HEK293 (cell line): ENCODE data around the gene PTPRO.

Experiments used
- GLI2 ChIP-seq: fragments of 450-650 bp; formaldehyde crosslinking; IDR thresholded peaks from 2 replicates; pipeline ENCODE4; 2017; ENCODE audit warnings: missing biosample characterization, missing genetic modification characterization, low read depth, borderline replicate concordance
- HOXA7 ChIP-seq: sonication (generic); formaldehyde crosslinking; IDR thresholded peaks from 2 replicates; pipeline ENCODE4 v1.8.1; 2022; ENCODE audit warnings: missing genetic modification reagents, borderline replicate concordance
- INSM2 ChIP-seq: fragments of 450-650 bp; formaldehyde crosslinking; IDR thresholded peaks from 2 replicates; pipeline ENCODE4 v1.5.1; 2016; ENCODE audit warnings: missing biosample characterization, missing genetic modification characterization
- KLF10 ChIP-seq: fragments of 450-650 bp; IDR thresholded peaks from 2 replicates; pipeline ENCODE4 v1.5.1; 2018; ENCODE audit warnings: missing biosample characterization, mild to moderate bottlenecking, missing genetic modification characterization
- OVOL3 ChIP-seq: fragments of 450-650 bp; formaldehyde crosslinking; IDR thresholded peaks from 2 replicates; pipeline ENCODE4 v1.5.1; 2016; ENCODE audit warnings: missing biosample characterization, missing genetic modification characterization
- PRDM10 ChIP-seq: fragments of 450-650 bp; formaldehyde crosslinking; IDR thresholded peaks from 2 replicates; pipeline ENCODE4 v1.5.1; 2016; ENCODE audit warnings: missing biosample characterization, missing genetic modification characterization
- SALL2 ChIP-seq: fragments of 450-650 bp; formaldehyde crosslinking; IDR thresholded peaks from 2 replicates; pipeline ENCODE4 v1.5.0; 2017; ENCODE audit warnings: missing biosample characterization, mild to moderate bottlenecking, missing genetic modification characterization, borderline replicate concordance
- SP3 ChIP-seq: fragments of 450-650 bp; formaldehyde crosslinking; IDR thresholded peaks from 2 replicates; pipeline ENCODE4 v1.5.1; 2016; ENCODE audit warnings: missing biosample characterization, missing genetic modification characterization
- ZBTB21 ChIP-seq: fragments of 450-650 bp; formaldehyde crosslinking; IDR thresholded peaks from 2 replicates; pipeline ENCODE4 v1.5.1; 2017; ENCODE audit warnings: missing biosample characterization, missing genetic modification characterization
- ZFP3 ChIP-seq: fragments of 450-650 bp; formaldehyde crosslinking; IDR thresholded peaks from 2 replicates; pipeline ENCODE4 v1.5.1; 2016; ENCODE audit warnings: low read depth, missing biosample characterization, missing genetic modification characterization
- ZNF138 ChIP-seq: fragments of 450-650 bp; formaldehyde crosslinking; IDR thresholded peaks from 2 replicates; pipeline ENCODE4 v1.5.1; 2016; ENCODE audit warnings: missing biosample characterization, missing genetic modification characterization, borderline replicate concordance
- ZNF148 ChIP-seq: fragments of 450-650 bp; formaldehyde crosslinking; IDR thresholded peaks from 2 replicates; pipeline ENCODE4 v1.5.0; 2017; ENCODE audit warnings: missing biosample characterization, missing genetic modification characterization, borderline replicate concordance
- ZNF175 ChIP-seq: fragments of 450-650 bp; formaldehyde crosslinking; IDR thresholded peaks from 2 replicates; pipeline ENCODE4 v1.5.1; 2016; ENCODE audit warnings: missing biosample characterization, missing genetic modification characterization
- ZNF211 ChIP-seq: fragments of 450-650 bp; formaldehyde crosslinking; IDR thresholded peaks from 2 replicates; pipeline ENCODE4 v1.5.1; 2016; ENCODE audit warnings: low read depth, missing biosample characterization, missing genetic modification characterization
- ZNF24 ChIP-seq: fragments of 450-650 bp; formaldehyde crosslinking; IDR thresholded peaks from 2 replicates; pipeline ENCODE4 v1.5.1; 2016; ENCODE audit warnings: missing biosample characterization, missing genetic modification characterization
- ZNF248 ChIP-seq: fragments of 450-650 bp; formaldehyde crosslinking; IDR thresholded peaks from 2 replicates; pipeline ENCODE4 v1.5.1; 2017; ENCODE audit warnings: missing biosample characterization, missing genetic modification characterization
- ZNF433 ChIP-seq: fragments of 450-650 bp; formaldehyde crosslinking; IDR thresholded peaks from 2 replicates; pipeline ENCODE4 v1.5.1; 2016; ENCODE audit warnings: missing biosample characterization, missing genetic modification characterization, low read depth
- ZNF473 ChIP-seq: fragments of 450-650 bp; formaldehyde crosslinking; IDR thresholded peaks from 2 replicates; pipeline ENCODE4 v1.5.1; 2017; ENCODE audit warnings: missing biosample characterization, missing genetic modification characterization
- ZNF501 ChIP-seq: fragments of 450-650 bp; formaldehyde crosslinking; IDR thresholded peaks from 2 replicates; pipeline ENCODE4 v1.5.1; 2016; ENCODE audit warnings: missing biosample characterization, missing genetic modification characterization
- ZNF549 ChIP-seq: fragments of 450-650 bp; IDR thresholded peaks from 2 replicates; pipeline ENCODE4 v1.5.1; 2018; ENCODE audit warnings: missing biosample characterization, missing genetic modification characterization, mild to moderate bottlenecking, inconsistent platforms, moderate library complexity
- ZNF623 ChIP-seq: fragments of 450-650 bp; formaldehyde crosslinking; IDR thresholded peaks from 2 replicates; pipeline ENCODE4 v1.5.1; 2016; ENCODE audit warnings: missing biosample characterization, missing genetic modification characterization
- ZNF626 ChIP-seq: fragments of 450-650 bp; sonication (Bioruptor Pico); formaldehyde crosslinking; IDR thresholded peaks from 2 replicates; pipeline ENCODE4 v1.5.1; 2018; ENCODE audit warnings: missing biosample characterization, missing genetic modification characterization, inconsistent platforms
- ZNF654 ChIP-seq: fragments of 450-650 bp; formaldehyde crosslinking; IDR thresholded peaks from 2 replicates; pipeline ENCODE4 v1.5.1; 2016; ENCODE audit warnings: low read depth, missing biosample characterization, missing genetic modification characterization
- ZNF660 ChIP-seq: fragments of 450-650 bp; IDR thresholded peaks from 2 replicates; pipeline ENCODE4 v1.5.1; 2018; ENCODE audit warnings: missing biosample characterization, mild to moderate bottlenecking, missing genetic modification characterization
- ZNF837 ChIP-seq: fragments of 450-650 bp; formaldehyde crosslinking; IDR thresholded peaks from 2 replicates; pipeline ENCODE4 v1.5.1; 2016; ENCODE audit warnings: missing biosample characterization, missing genetic modification characterization
- ZNF843 ChIP-seq: fragments of 450-650 bp; formaldehyde crosslinking; IDR thresholded peaks from 2 replicates; pipeline ENCODE4 v1.5.1; 2016; ENCODE audit warnings: missing biosample characterization, missing genetic modification characterization
- TF ChIP-seq, protein P1 (sequence below): fragments of 450-650 bp; formaldehyde crosslinking; IDR thresholded peaks from 2 replicates; pipeline ENCODE4 v1.5.1; 2016; ENCODE audit warnings: missing biosample characterization, missing genetic modification characterization
- TF ChIP-seq, protein P2 (sequence below): fragments of 450-650 bp; formaldehyde crosslinking; IDR thresholded peaks from 2 replicates; pipeline ENCODE4 v1.5.1; 2016; ENCODE audit warnings: missing biosample characterization, missing genetic modification characterization
- TF ChIP-seq, protein P3 (sequence below): fragments of 450-650 bp; formaldehyde crosslinking; IDR thresholded peaks from 2 replicates; pipeline ENCODE4 v1.5.1; 2016; ENCODE audit warnings: missing biosample characterization, missing genetic modification characterization

Gene PTPRO

DNA sequence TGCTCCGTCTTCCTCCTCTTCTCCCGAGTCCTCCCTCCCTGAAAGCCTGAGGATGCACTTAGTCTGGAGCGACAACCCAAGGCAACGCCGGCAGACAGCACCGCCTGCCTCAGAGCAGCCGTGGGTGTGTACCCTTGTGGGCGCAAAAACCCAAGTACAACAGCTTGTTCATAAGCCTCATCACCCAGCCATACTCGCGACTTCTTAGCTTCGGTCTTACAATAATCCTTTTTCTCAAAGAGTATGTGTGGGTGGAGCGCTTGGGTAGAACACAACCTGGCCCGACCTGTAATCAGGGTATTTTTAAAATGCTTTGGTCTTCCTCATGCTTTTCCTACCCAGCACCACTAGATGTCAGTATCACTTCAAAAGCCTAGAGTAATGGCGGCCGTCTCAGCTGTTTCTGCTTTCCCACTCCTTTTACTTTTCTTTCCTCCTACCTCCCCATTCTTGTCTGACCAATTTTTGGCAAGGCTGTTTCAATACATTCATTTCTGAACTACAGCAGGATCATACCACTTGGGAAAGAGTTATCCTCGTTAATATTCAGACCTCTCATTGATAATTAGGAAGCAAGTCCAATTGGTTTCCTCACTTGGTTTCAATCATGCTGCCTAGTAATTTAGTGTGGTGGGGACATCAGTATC, 268.0 kb downstream of the PTPRO start (continued):
- TF ChIP-seq ZNF248 (no peak), ZNF654 (tag by site-specific recombination) (peak; percentile 99), ZNF433 (tag by site-specific recombination) (no peak), ZNF148 (no peak), ZNF473 (tag by site-specific recombination) (no peak), SP3 (tag by site-specific recombination) (0 out of 2 replicates have a peak, but pooled peaks have one; percentile 16), GLI2 (no peak), KLF10 (tag by site-specific recombination) (no peak), ZNF138 (tag by site-specific recombination) (no peak), ZFP3 (tag by site-specific recombination) (no peak), ZNF211 (tag by site-specific recombination) (no peak), ZNF24 (tag by site-specific recombination) (no peak), ZNF626 (tag by site-specific recombination) (no peak), ZNF549 (tag by site-specific recombination) (no peak), ZNF623 (tag by site-specific recombination) (no peak), OVOL3 (tag by site-specific recombination) (no peak), INSM2 (tag by site-specific recombination) (no peak), ZNF837 (tag by site-specific recombination) (no peak), PRDM10 (0 out of 2 replicates have a peak, but pooled peaks have one; percentile 33), ZNF660 (tag by site-specific recombination) (0 out of 2 replicates have a peak, but pooled peaks have one; percentile 54), ZNF175 (tag by site-specific recombination) (no peak), ZNF501 (tag by site-specific recombination) (peak; percentile 39; the same call in 1 of the 2 replicates), SALL2 (no peak), HOXA7 (CRISPR knock-in tag) (no peak), ZBTB21 (tag by site-specific recombination) (no peak), ZNF843 (0 out of 2 replicates have a peak, but pooled peaks have one; percentile 13)
- TF ChIP-seq, protein P1, sequence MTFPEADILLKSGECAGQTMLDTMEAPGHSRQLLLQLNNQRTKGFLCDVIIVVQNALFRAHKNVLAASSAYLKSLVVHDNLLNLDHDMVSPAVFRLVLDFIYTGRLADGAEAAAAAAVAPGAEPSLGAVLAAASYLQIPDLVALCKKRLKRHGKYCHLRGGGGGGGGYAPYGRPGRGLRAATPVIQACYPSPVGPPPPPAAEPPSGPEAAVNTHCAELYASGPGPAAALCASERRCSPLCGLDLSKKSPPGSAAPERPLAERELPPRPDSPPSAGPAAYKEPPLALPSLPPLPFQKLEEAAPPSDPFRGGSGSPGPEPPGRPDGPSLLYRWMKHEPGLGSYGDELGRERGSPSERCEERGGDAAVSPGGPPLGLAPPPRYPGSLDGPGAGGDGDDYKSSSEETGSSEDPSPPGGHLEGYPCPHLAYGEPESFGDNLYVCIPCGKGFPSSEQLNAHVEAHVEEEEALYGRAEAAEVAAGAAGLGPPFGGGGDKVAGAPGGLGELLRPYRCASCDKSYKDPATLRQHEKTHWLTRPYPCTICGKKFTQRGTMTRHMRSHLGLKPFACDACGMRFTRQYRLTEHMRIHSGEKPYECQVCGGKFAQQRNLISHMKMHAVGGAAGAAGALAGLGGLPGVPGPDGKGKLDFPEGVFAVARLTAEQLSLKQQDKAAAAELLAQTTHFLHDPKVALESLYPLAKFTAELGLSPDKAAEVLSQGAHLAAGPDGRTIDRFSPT (tag by site-specific recombination): no peak
- TF ChIP-seq, protein P2, sequence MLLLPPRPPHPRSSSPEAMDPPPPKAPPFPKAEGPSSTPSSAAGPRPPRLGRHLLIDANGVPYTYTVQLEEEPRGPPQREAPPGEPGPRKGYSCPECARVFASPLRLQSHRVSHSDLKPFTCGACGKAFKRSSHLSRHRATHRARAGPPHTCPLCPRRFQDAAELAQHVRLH (tag by site-specific recombination): peak; percentile 47; the same call in 1 of the 2 replicates
- TF ChIP-seq, protein P3, sequence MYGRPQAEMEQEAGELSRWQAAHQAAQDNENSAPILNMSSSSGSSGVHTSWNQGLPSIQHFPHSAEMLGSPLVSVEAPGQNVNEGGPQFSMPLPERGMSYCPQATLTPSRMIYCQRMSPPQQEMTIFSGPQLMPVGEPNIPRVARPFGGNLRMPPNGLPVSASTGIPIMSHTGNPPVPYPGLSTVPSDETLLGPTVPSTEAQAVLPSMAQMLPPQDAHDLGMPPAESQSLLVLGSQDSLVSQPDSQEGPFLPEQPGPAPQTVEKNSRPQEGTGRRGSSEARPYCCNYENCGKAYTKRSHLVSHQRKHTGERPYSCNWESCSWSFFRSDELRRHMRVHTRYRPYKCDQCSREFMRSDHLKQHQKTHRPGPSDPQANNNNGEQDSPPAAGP: no peak
